ENCODE measurements around the gene CFAP57.

CFAP57 gene

GRCh38 chr1:43251024-43251423, 78.9 kb downstream of the CFAP57 start:
- Histone ChIP-seq H3K27ac (ENCODE audit: low read depth, low read length) (no peak overlapping the region), H3K27me3 (ENCODE audit: control insufficient read depth in 1 of 2, insufficient read depth in 2 of 2, low read length in 2 of 2) (no peaks in the 10 kb centered on the region), H3K36me3 (ENCODE audit: control insufficient read depth in 1 of 2, insufficient read depth in 2 of 2, low read length in 2 of 2) (no peaks in the 10 kb centered on the region), H3K4me3 (ENCODE audit: low read depth in 1 of 2, low read length in 2 of 2) (no peak overlapping the region), H3K4me1 (ENCODE audit: control insufficient read depth in 1 of 2, insufficient read depth in 2 of 2, low read length in 2 of 2) (peaks cover 3 to 13% of the 10 kb centered on the region in 2 donors), H3K9me3 (ENCODE audit: control insufficient read depth in 1 of 2, low read length in 2 of 2) (no peaks in the 10 kb centered on the region), H3K9ac (ENCODE audit: low read depth in 1 of 2, low read length in 2 of 2) (no peak overlapping the region)

GRCh38 chr1:43252225-43252624, 80.1 kb downstream of the CFAP57 start:
- H3K36me3 ChIP-seq (ENCODE audit: control insufficient read depth in 1 of 2, insufficient read depth in 2 of 2, low read length in 2 of 2), result no peaks in the 10 kb centered on the region
- H3K27ac ChIP-seq (ENCODE audit: low read depth, low read length), result no peak overlapping the region
- no peak overlapping the region for H3K9ac ChIP-seq (ENCODE audit: low read depth in 1 of 2, low read length in 2 of 2)
- no peaks in the 10 kb centered on the region for H3K27me3 ChIP-seq (ENCODE audit: control insufficient read depth in 1 of 2, insufficient read depth in 2 of 2, low read length in 2 of 2)
- no peaks in the 10 kb centered on the region for H3K9me3 ChIP-seq (ENCODE audit: control insufficient read depth in 1 of 2, low read length in 2 of 2)
- no peak overlapping the region for H3K4me3 ChIP-seq (ENCODE audit: low read depth in 1 of 2, low read length in 2 of 2)
- H3K4me1 ChIP-seq (ENCODE audit: control insufficient read depth in 1 of 2, insufficient read depth in 2 of 2, low read length in 2 of 2), result peaks cover 15 to 18% of the 10 kb centered on the region in 2 donors

- no peaks in the 10 kb centered on the region for H3K36me3 ChIP-seq (ENCODE audit: control insufficient read depth in 1 of 2, insufficient read depth in 2 of 2, low read length in 2 of 2)
- H3K9ac ChIP-seq (ENCODE audit: low read depth in 1 of 2, low read length in 2 of 2), result no peak overlapping the region
- no peak overlapping the region for H3K4me3 ChIP-seq (ENCODE audit: low read depth in 1 of 2, low read length in 2 of 2)
- peaks cover 16 to 24% of the 10 kb centered on the region in 2 donors for H3K4me1 ChIP-seq (ENCODE audit: control insufficient read depth in 1 of 2, insufficient read depth in 2 of 2, low read length in 2 of 2)
- H3K27me3 ChIP-seq (ENCODE audit: control insufficient read depth in 1 of 2, insufficient read depth in 2 of 2, low read length in 2 of 2), result no peaks in the 10 kb centered on the region
- no peak overlapping the region for H3K27ac ChIP-seq (ENCODE audit: low read depth, low read length)
- H3K9me3 ChIP-seq (ENCODE audit: control insufficient read depth in 1 of 2, low read length in 2 of 2), result no peaks in the 10 kb centered on the region
These were observed 81.0 kb downstream of the CFAP57 start for GRCh38 chr1:43253173-43253572.

- no peaks in the 10 kb centered on the region for H3K36me3 ChIP-seq (ENCODE audit: control insufficient read depth in 1 of 2, insufficient read depth in 2 of 2, low read length in 2 of 2)
- H3K27me3 ChIP-seq (ENCODE audit: control insufficient read depth in 1 of 2, insufficient read depth in 2 of 2, low read length in 2 of 2), result no peaks in the 10 kb centered on the region
- H3K9ac ChIP-seq (ENCODE audit: low read depth in 1 of 2, low read length in 2 of 2), result no peak overlapping the region
- no peak overlapping the region for H3K4me3 ChIP-seq (ENCODE audit: low read depth in 1 of 2, low read length in 2 of 2)
- H3K9me3 ChIP-seq (ENCODE audit: control insufficient read depth in 1 of 2, low read length in 2 of 2), result no peaks in the 10 kb centered on the region
- peaks cover 16 to 24% of the 10 kb centered on the region in 2 donors for H3K4me1 ChIP-seq (ENCODE audit: control insufficient read depth in 1 of 2, insufficient read depth in 2 of 2, low read length in 2 of 2)
- H3K27ac ChIP-seq (ENCODE audit: low read depth, low read length), result no peak overlapping the region
These were observed 81.7 kb downstream of the CFAP57 start for GRCh38 chr1:43253876-43254275.

- Histone ChIP-seq H3K4me3 (ENCODE audit: low read depth in 1 of 2, low read length in 2 of 2) (no peak overlapping the region), H3K9ac (ENCODE audit: low read depth in 1 of 2, low read length in 2 of 2) (peak overlapping the region in 1 of 2 donors; percentile 12), H3K4me1 (ENCODE audit: control insufficient read depth in 1 of 2, insufficient read depth in 2 of 2, low read length in 2 of 2) (peaks cover 16 to 24% of the 10 kb centered on the region in 2 donors), H3K9me3 (ENCODE audit: control insufficient read depth in 1 of 2, low read length in 2 of 2) (no peaks in the 10 kb centered on the region), H3K27ac (ENCODE audit: low read depth, low read length) (peak overlapping the region; percentile 59), H3K36me3 (ENCODE audit: control insufficient read depth in 1 of 2, insufficient read depth in 2 of 2, low read length in 2 of 2) (no peaks in the 10 kb centered on the region), H3K27me3 (ENCODE audit: control insufficient read depth in 1 of 2, insufficient read depth in 2 of 2, low read length in 2 of 2) (no peaks in the 10 kb centered on the region)
These were observed 83.5 kb downstream of the CFAP57 start for GRCh38 chr1:43255438-43256210.

DNA sequence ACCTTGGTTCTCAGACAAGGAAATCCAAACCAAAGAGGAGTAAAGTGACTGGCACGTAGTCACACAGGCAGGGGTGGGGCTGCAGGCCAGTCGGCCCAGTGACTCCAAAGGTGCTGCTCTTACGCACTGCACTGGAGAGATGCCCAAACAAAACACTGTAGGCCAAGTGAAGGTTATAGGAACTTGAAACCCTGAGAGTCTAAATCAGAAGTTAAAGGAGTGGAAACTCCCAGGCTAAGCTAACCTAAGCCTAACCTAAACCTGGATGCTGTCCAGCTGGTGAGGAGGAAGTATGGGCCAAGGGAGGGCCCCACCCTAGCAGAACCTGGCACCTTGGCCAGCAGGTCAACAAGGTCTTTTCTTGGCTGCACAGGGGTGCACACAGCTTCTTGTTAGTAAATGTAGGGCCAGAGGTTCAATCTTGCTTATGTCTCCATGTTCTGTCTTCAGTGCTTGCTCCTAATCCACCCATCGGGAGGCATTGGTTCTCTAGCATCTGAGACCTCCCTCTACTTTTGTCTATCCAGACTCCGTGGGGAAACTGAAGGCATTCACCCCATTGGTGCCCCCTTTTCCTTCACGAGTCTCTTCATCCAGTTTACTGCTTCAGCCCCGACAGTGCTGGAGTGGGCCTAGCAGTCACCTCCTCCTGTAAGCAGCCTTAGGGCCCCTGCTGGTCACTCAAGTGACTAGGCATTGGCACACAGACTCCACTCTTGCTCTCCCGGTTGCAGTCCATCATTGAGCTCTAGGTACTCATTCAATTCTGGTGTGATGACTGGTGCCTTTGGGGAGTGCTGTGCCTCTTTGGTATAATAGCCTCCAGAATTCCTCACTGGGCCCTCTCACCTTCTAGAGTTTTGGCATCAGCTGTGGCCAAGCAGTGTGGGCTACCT, 84.8 kb downstream of the CFAP57 start:
- no peaks in the 10 kb centered on the region for H3K36me3 ChIP-seq (ENCODE audit: control insufficient read depth in 1 of 2, insufficient read depth in 2 of 2, low read length in 2 of 2)
- peak overlapping the region; percentile 30 to 35 for H3K9ac ChIP-seq (ENCODE audit: low read depth in 1 of 2, low read length in 2 of 2)
- no peaks in the 10 kb centered on the region for H3K9me3 ChIP-seq (ENCODE audit: control insufficient read depth in 1 of 2, low read length in 2 of 2)
- no peaks in the 10 kb centered on the region for H3K27me3 ChIP-seq (ENCODE audit: control insufficient read depth in 1 of 2, insufficient read depth in 2 of 2, low read length in 2 of 2)
- peaks cover 16 to 24% of the 10 kb centered on the region in 2 donors for H3K4me1 ChIP-seq (ENCODE audit: control insufficient read depth in 1 of 2, insufficient read depth in 2 of 2, low read length in 2 of 2)
- H3K4me3 ChIP-seq (ENCODE audit: low read depth in 1 of 2, low read length in 2 of 2), result no peak overlapping the region
- peak overlapping the region; percentile 59 for H3K27ac ChIP-seq (ENCODE audit: low read depth, low read length)

GRCh38 chr1:43258370-43258769, 86.2 kb downstream of the CFAP57 start:
- no peaks in the 10 kb centered on the region for H3K36me3 ChIP-seq (ENCODE audit: control insufficient read depth in 1 of 2, insufficient read depth in 2 of 2, low read length in 2 of 2)
- no peak overlapping the region for H3K27ac ChIP-seq (ENCODE audit: low read depth, low read length)
- no peaks in the 10 kb centered on the region for H3K27me3 ChIP-seq (ENCODE audit: control insufficient read depth in 1 of 2, insufficient read depth in 2 of 2, low read length in 2 of 2)
- H3K9ac ChIP-seq (ENCODE audit: low read depth in 1 of 2, low read length in 2 of 2), result no peak overlapping the region
- peaks cover 16 to 24% of the 10 kb centered on the region in 2 donors for H3K4me1 ChIP-seq (ENCODE audit: control insufficient read depth in 1 of 2, insufficient read depth in 2 of 2, low read length in 2 of 2)
- H3K9me3 ChIP-seq (ENCODE audit: control insufficient read depth in 1 of 2, low read length in 2 of 2), result no peaks in the 10 kb centered on the region
- no peak overlapping the region for H3K4me3 ChIP-seq (ENCODE audit: low read depth in 1 of 2, low read length in 2 of 2)

- Histone ChIP-seq H3K9ac (ENCODE audit: low read depth in 1 of 2, low read length in 2 of 2) (no peak overlapping the region), H3K4me3 (ENCODE audit: low read depth in 1 of 2, low read length in 2 of 2) (no peak overlapping the region), H3K4me1 (ENCODE audit: control insufficient read depth in 1 of 2, insufficient read depth in 2 of 2, low read length in 2 of 2) (peaks cover 15 to 32% of the 10 kb centered on the region in 2 donors), H3K36me3 (ENCODE audit: control insufficient read depth in 1 of 2, insufficient read depth in 2 of 2, low read length in 2 of 2) (no peaks in the 10 kb centered on the region), H3K27me3 (ENCODE audit: control insufficient read depth in 1 of 2, insufficient read depth in 2 of 2, low read length in 2 of 2) (no peaks in the 10 kb centered on the region), H3K27ac (ENCODE audit: low read depth, low read length) (no peak overlapping the region), H3K9me3 (ENCODE audit: control insufficient read depth in 1 of 2, low read length in 2 of 2) (no peaks in the 10 kb centered on the region)
These were observed 93.3 kb downstream of the CFAP57 start for GRCh38 chr1:43265431-43265830.

GRCh38 chr1:43266881-43267280, 94.8 kb downstream of the CFAP57 start:
- no peaks in the 10 kb centered on the region for H3K9me3 ChIP-seq (ENCODE audit: control insufficient read depth in 1 of 2, low read length in 2 of 2)
- peak overlapping the region; percentile 22 for H3K27ac ChIP-seq (ENCODE audit: low read depth, low read length)
- H3K27me3 ChIP-seq (ENCODE audit: control insufficient read depth in 1 of 2, insufficient read depth in 2 of 2, low read length in 2 of 2), result no peaks in the 10 kb centered on the region
- no peak overlapping the region for H3K4me3 ChIP-seq (ENCODE audit: low read depth in 1 of 2, low read length in 2 of 2)
- no peak overlapping the region for H3K9ac ChIP-seq (ENCODE audit: low read depth in 1 of 2, low read length in 2 of 2)
- H3K36me3 ChIP-seq (ENCODE audit: control insufficient read depth in 1 of 2, insufficient read depth in 2 of 2, low read length in 2 of 2), result no peaks in the 10 kb centered on the region
- H3K4me1 ChIP-seq (ENCODE audit: control insufficient read depth in 1 of 2, insufficient read depth in 2 of 2, low read length in 2 of 2), result peaks cover 18 to 43% of the 10 kb centered on the region in 2 donors

GRCh38 chr1:43267291-43267805, 95.2 kb downstream of the CFAP57 start:
- no peaks in the 10 kb centered on the region for H3K27me3 ChIP-seq (ENCODE audit: control insufficient read depth in 1 of 2, insufficient read depth in 2 of 2, low read length in 2 of 2)
- peaks cover 18 to 43% of the 10 kb centered on the region in 2 donors for H3K4me1 ChIP-seq (ENCODE audit: control insufficient read depth in 1 of 2, insufficient read depth in 2 of 2, low read length in 2 of 2)
- peak overlapping the region in 1 of 2 donors; percentile 34 for H3K9ac ChIP-seq (ENCODE audit: low read depth in 1 of 2, low read length in 2 of 2)
- H3K9me3 ChIP-seq (ENCODE audit: control insufficient read depth in 1 of 2, low read length in 2 of 2), result no peaks in the 10 kb centered on the region
- no peaks in the 10 kb centered on the region for H3K36me3 ChIP-seq (ENCODE audit: control insufficient read depth in 1 of 2, insufficient read depth in 2 of 2, low read length in 2 of 2)
- H3K27ac ChIP-seq (ENCODE audit: low read depth, low read length), result peak overlapping the region; percentile 67
- no peak overlapping the region for H3K4me3 ChIP-seq (ENCODE audit: low read depth in 1 of 2, low read length in 2 of 2)

All from duodenal mucosa (tissue), 2 donors.